Psoas muscle (tissue), 8 donors: ENCODE measurements around the gene APOC3. TPM values are rescaled to one million over a fixed set of nuclear protein-coding genes. Genes with fewer than 3 reads are reported as not detected.

Source experiments
- ATAC-seq, 4 donors: fragments of 200-7000 bp; cut with Tn5 transposase; one replicate each; pipeline ENCODE4 v1.9.1; 2020; ENCODE audit warnings: moderate library complexity in 3 of 4, mild to moderate bottlenecking in 2 of 4
- DNase-seq, 2 donors: peaks; one replicate each; pipeline ENCODE4 v3.0.0-alpha.2; 2020
- H3K27ac ChIP-seq: fragments of 200-600 bp; one replicate; pipeline ENCODE4 v1.8.0; 2022
- H3K27me3 ChIP-seq, 3 donors: fragments of 200-600 bp in 1 of 3; one replicate each; pipeline versions ENCODE4 v1.6.1 to v1.8.0; 2013 to 2022; ENCODE audit warnings: low read length in 2 of 3, mild to moderate bottlenecking in 2 of 3, moderate library complexity in 1 of 3; ENCODE audit not compliant: insufficient read depth in 3 of 3
- H3K36me3 ChIP-seq, 2 donors: fragments of 200-600 bp in 1 of 2; one replicate each; pipeline versions ENCODE4 v1.6.1 to v1.8.0; 2013 to 2022; ENCODE audit warnings: low read depth in 1 of 2, mild to moderate bottlenecking in 1 of 2, moderate library complexity in 1 of 2; ENCODE audit not compliant: insufficient read depth in 1 of 2
- H3K4me1 ChIP-seq: fragments of 200-600 bp; one replicate; pipeline ENCODE4 v1.8.0; 2022
- H3K4me3 ChIP-seq: fragments of 200-600 bp; one replicate; pipeline ENCODE4 v1.8.0; 2022; ENCODE audit warnings: mild to moderate bottlenecking
- H3K9me3 ChIP-seq: fragments of 200-600 bp; one replicate; pipeline ENCODE4 v1.8.0; 2022
- WGBS, 3 donors: extraction: QIAGEN DNeasy Blood & Tissue Kit; methylation state at CpG; one replicate each; pipeline versions ENCODE4 v1.1.6 to v1.1.7; 2013; 5-methylcytosine and 5-hydroxymethylcytosine counted together
- intact Hi-C, 2 donors: fragments of 100-400 bp; cut with DNase I; formaldehyde crosslinking; loops; one replicate each; pipeline versions ENCODE4 v1.11.0 to v1.14.2; 2022
- polyA plus RNA-seq, 3 donors: library from polyadenylated mRNA; stranded (reverse); fragments of 200-250 nt; gene quantifications; one replicate each; pipeline ENCODE4 v1.2.3, GENCODE V29; 2013
- total RNA-seq, 4 donors: library from RNA; stranded (reverse); fragmentation: NEBNext Ultra II Directional in 2 of 4; extraction: Animal tissue kit (Norgen Biotek cat#: 25700) in 2 of 4; gene quantifications; one replicate each; pipeline versions ENCODE4 v1.2.1 to v1.2.4, GENCODE V29; 2021 to 2023
- TF ChIP-seq, protein P1 (sequence below): fragments of 200-600 bp; IDR thresholded peaks from one replicate; pipeline ENCODE4 v1.8.0; 2022; ENCODE audit warnings: antibody characterized with exemption
- donor health status: healthy with polysubstance abuse.
- donor health status: DM: no; HTN: no; CAD: no; lungs with moderate emphysema.
- donor health status: Bipolar disorder and iron deficiency.
- donor health status: healthy.
- donor health status: DM: yes; HTN: yes; CAD: no.
- donor health status: DM: no; HTN: no; CAD: no.
- donor health status: DM: no; HTN: no; CAD: no.
- donor health status: DM: yes; HTN: yes; CAD: no.

The APOC3 gene
- total and polyA plus RNA-seq, 7 donors, result 0.26 to 2.2 (median 0.46) TPM; not detected in 4

DNA sequence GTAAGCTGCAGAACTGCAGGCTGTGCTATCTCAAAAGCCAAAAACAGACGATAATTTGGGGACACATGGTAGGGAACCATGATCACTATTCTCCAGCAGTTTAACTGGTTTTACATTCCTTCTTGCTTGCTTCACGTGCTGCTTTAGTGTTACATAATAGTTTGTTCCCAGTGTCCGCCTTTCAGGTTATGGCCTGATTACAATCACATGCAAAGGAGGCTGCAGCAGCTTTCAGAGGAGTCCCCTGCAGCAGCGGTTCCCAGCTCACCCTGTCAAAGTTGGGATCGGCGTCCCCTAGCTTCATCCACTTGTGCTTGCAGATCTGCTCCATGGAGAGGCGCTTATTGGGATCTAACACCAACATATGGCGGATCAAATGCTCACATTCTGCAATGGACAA lies 46.9 kb downstream of the APOC3 start:
- no peak overlapping the region for H3K27ac ChIP-seq
- H3K4me3 ChIP-seq, result no peak overlapping the region
- TF ChIP-seq, protein P1, sequence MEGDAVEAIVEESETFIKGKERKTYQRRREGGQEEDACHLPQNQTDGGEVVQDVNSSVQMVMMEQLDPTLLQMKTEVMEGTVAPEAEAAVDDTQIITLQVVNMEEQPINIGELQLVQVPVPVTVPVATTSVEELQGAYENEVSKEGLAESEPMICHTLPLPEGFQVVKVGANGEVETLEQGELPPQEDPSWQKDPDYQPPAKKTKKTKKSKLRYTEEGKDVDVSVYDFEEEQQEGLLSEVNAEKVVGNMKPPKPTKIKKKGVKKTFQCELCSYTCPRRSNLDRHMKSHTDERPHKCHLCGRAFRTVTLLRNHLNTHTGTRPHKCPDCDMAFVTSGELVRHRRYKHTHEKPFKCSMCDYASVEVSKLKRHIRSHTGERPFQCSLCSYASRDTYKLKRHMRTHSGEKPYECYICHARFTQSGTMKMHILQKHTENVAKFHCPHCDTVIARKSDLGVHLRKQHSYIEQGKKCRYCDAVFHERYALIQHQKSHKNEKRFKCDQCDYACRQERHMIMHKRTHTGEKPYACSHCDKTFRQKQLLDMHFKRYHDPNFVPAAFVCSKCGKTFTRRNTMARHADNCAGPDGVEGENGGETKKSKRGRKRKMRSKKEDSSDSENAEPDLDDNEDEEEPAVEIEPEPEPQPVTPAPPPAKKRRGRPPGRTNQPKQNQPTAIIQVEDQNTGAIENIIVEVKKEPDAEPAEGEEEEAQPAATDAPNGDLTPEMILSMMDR, result no peak
- intact Hi-C loops, result loop anchor here (5.0 kb wide), 2 partner anchors 231 to 356 kb away; partner anchors contain the start of genes PCSK7 (in 1 of the 2) and RNF214 (in 1 of the 2)
- H3K27me3 ChIP-seq, result no peaks in the 10 kb centered on the region
- H3K36me3 ChIP-seq, result peaks cover 0 to 41% of the 10 kb centered on the region in 2 donors
- ATAC-seq (no peak), DNase-seq (no peak)
- 85 to 92% (median 85%) methylated on average over 8 of the region's 8 CpGs for WGBS, 3 donors
- no peaks in the 10 kb centered on the region for H3K9me3 ChIP-seq
- peaks cover 19% of the 10 kb centered on the region for H3K4me1 ChIP-seq

DNA sequence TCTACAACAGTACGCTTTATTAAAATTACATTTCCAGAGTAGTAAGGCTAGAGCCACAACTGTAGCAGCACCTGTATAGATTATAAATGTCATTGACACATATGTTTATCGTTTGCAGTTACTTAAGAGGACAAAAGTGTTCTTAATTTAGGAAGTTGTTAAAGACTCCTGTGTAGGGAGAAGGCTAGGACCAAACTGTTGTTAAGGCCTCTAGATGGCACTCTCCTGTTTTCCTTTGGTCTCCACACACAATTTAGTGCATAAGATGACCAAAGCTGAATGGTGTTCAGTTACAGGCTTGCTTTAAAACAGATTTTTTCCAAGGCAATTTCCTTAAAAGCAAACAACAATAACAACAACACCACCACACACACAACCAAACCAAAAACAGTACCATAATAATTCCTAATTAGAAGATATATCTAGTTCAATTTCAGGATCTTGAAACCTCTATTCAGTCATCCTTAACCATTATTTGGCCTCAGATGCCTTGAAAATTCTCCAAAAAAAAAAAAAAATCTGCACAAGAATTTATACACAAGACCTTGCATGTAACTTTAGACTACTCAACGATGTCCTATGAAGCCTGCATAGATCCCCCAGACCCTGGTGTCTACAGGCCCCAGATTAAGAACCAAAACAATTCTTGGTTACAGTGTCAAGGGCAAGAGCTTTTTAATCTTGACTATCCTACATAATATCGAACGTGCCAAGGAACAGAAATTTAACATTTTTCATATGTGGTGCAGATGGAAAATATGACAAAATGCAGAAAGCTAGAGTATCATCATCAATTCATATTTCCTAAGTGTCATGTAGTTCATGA lies 50.3 kb downstream of the APOC3 start:
- Histone ChIP-seq H3K4me1 (peaks cover 14% of the 10 kb centered on the region), H3K9me3 (no peaks in the 10 kb centered on the region), H3K36me3 (peaks cover 0 to 8% of the 10 kb centered on the region in 2 donors), H3K27ac (no peak overlapping the region), H3K4me3 (no peak overlapping the region), H3K27me3 (no peaks in the 10 kb centered on the region)
- WGBS, 3 donors, result 45 to 51% (median 48%) methylated on average over 5 of the region's 5 CpGs
- no peak for DNase-seq
- intact Hi-C loops, result loop anchor here (2.0 to 5.0 kb wide), 3 partner anchors 227 to 352 kb away; partner anchors contain the start of genes PCSK7 (in 1 of the 2) and RNF214 (in 1 of the 2)
- TF ChIP-seq, protein P1, result peak; percentile 68
- ATAC-seq, result peak; percentile 72 to 85 (median 78)

DNA sequence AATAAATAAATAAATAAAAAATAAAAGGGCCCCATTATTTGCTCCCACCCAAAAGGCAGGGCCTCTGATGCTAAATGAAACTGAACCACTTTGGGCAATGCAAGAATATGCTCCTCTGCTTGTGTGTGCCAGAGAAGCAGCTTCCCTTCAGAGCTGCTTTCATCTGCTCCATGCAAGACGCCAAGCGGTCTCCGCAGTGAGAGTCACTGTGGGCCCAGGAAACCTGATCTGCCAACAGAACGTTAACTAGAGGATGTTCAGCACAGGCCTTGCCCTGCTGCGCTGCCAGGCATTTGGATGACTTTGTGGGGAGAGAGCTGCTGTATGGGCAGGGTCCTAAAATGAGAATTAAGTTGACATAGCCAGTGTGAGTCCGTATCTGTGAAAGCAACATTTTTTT lies 51.4 kb downstream of the APOC3 start:
- intact Hi-C loops, result no loop called here
- no peaks in the 10 kb centered on the region for H3K9me3 ChIP-seq
- TF ChIP-seq, protein P1, result no peak
- H3K4me1 ChIP-seq, result peaks cover 14% of the 10 kb centered on the region
- WGBS, 3 donors, result 25 to 35% (median 27%) methylated on average over 6 of the region's 6 CpGs
- no peaks in the 10 kb centered on the region for H3K36me3 ChIP-seq
- no peaks in the 10 kb centered on the region for H3K27me3 ChIP-seq
- DNase-seq (peak; percentile 43 to 81), ATAC-seq (peak; percentile 93 to 96 (median 94))
- H3K4me3 ChIP-seq, result no peak overlapping the region
- H3K27ac ChIP-seq, result peak overlapping the region; percentile 54

DNA sequence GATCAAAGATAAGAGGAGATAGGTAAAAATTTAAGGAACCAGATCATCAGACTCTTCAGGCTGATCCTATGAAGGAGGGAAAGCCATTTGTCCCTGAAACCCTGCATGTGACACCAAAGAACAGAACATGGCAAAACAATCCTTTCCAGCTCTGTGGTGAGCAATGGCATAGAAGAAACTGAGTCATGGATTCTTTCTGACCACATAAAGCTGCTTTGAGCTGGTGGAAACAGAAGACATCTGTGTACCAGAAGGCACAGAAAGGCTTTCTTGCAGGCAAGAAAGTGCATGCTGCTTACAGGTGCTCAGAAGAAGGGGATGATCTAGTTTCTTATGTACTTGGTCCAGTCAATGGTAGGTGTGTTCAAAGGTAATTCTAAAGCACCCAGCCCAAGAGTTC lies 52.7 kb downstream of the APOC3 start:
- no peak for DNase-seq
- no peaks in the 10 kb centered on the region for H3K36me3 ChIP-seq
- TF ChIP-seq, protein P1, result no peak
- peaks cover 19% of the 10 kb centered on the region for H3K4me1 ChIP-seq
- H3K27me3 ChIP-seq, result no peaks in the 10 kb centered on the region
- no peak overlapping the region for H3K27ac ChIP-seq
- no peak for ATAC-seq
- H3K9me3 ChIP-seq, result no peaks in the 10 kb centered on the region
- H3K4me3 ChIP-seq, result no peak overlapping the region
- intact Hi-C loops, result no loop called here

Other genes with a start within 250 kb of the APOC3 start
- 10 to 100 TPM in 1 of 4 donors, 1 to 10 TPM in 3; 8.6 to 11.4 (median 9.2) TPM for gene BUD13, start 56.9 kb upstream of the APOC3 start, total RNA-seq
- 10 to 100 TPM; 11.2 to 17.1 (median 14.2) TPM for gene BUD13, start 56.9 kb upstream of the APOC3 start, polyA plus RNA-seq
- 10 to 100 TPM; 41.4 to 63.2 (median 56.1) TPM for gene ZPR1, start 41.9 kb upstream of the APOC3 start, total RNA-seq
- 10 to 100 TPM; 40.1 to 98.6 (median 70.2) TPM for gene ZPR1, start 41.9 kb upstream of the APOC3 start, polyA plus RNA-seq
- gene APOA5, start 38.0 kb upstream of the APOC3 start, total RNA-seq, result not detected
- under 1 TPM in 1 of 3 donors, not detected in 2; 0.05 TPM for gene APOA5, start 38.0 kb upstream of the APOC3 start, polyA plus RNA-seq
- gene APOA4, start 6.6 kb upstream of the APOC3 start, total RNA-seq, result under 1 TPM in 1 of 4 donors, not detected in 3; 0.50 TPM
- gene APOA4, start 6.6 kb upstream of the APOC3 start, polyA plus RNA-seq, result 1 to 10 TPM in 1 of 3 donors, under 1 TPM in 1, not detected in 1; 0.44 to 6.0 TPM
- under 1 TPM in 3 of 4 donors, not detected in 1; 0.30 to 0.58 (median 0.30) TPM for gene APOA1, start 7.7 kb downstream of the APOC3 start, total RNA-seq
- gene APOA1, start 7.7 kb downstream of the APOC3 start, polyA plus RNA-seq, result 1 to 10 TPM in 1 of 3 donors, under 1 TPM in 2; 0.44 to 4.9 (median 0.46) TPM